NCI-H2196 treated with DMSO at 0.1 percent for 48 hours (cell line): Measurements from ENCODE around the gene AMMECR1.
A peak's percentile ranks its signal among the peaks of the same experiment; 100 is the strongest.
"Not testable (repeated sequence)": the region's sequence is repeated elsewhere in the genome, so short reads cannot be mapped to it uniquely, and the experiment has no call there.

Experiments used
- DNase-seq: peaks from one replicate; lab custom pipeline; 2025; ENCODE audit not compliant: unreplicated experiment; lab: John Stamatoyannopoulos, UW

AMMECR1 gene

DNA sequence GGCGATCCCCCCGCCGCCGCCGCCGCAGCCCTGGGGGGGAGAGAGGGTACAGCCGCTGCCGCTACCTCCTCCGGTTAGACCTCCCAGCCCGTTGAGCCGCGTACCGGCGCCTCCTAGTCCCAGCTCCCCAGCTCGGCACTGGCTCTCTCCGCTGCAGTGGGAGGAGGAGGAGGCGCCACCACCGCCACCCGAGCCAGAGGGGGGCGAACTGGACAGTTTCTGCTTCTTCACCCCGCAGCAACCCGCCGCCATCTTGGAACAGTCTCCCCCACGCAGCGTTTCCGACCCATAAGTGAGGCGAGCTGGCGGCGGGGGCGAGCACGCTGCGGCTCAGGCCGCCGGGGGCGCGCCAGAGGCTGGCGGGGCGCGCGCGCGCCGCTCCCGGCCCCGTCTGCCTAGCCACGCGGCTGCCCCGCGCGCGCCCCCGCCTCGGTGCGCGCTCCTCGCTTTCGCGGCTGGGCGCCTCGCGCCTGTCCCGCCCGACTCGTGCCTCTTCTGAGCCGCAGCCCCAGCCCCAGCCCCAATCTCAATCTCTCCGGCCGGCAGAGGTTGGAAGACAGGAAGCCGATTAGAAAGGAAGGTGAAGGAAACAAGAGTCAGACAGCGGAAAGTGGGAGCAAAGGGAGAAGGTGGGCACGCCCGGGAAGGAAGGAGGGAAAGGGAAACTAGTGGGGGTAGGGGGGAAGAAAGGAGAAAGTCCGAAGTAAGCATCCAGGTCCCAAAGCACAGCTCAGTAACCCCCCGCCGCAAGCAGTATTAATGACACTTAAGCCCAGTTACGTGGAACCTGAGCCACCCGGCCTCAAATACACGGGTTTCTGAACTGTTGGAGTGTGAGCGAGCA is at the start of gene AMMECR1:
Gene AMMECR1 (minus strand): TSS at position 266 of the 844 bp plus-strand sequence. CDS start 14 bp downstream, at position 252.
- peak; percentile 56 for DNase-seq

GRCh38 chrX:110363244-110363643 is 45.4 kb upstream of the AMMECR1 start:
- no peak for DNase-seq

GRCh38 chrX:110359273-110359672 is 41.4 kb upstream of the AMMECR1 start:
- no peak for DNase-seq

- no peak for DNase-seq
These were observed 40.7 kb upstream of the AMMECR1 start, which contains the start of gene RTL9 for GRCh38 chrX:110358548-110358947. TSS of gene RTL9 (plus strand) at chrX:110358848. CDS start at chrX:110450618, 91,770 bp downstream.

GRCh38 chrX:110346681-110347080 is 28.8 kb upstream of the AMMECR1 start:
- no peak for DNase-seq

- no peak for DNase-seq
These were observed 23.5 kb upstream of the AMMECR1 start for GRCh38 chrX:110341189-110342035.

DNA sequence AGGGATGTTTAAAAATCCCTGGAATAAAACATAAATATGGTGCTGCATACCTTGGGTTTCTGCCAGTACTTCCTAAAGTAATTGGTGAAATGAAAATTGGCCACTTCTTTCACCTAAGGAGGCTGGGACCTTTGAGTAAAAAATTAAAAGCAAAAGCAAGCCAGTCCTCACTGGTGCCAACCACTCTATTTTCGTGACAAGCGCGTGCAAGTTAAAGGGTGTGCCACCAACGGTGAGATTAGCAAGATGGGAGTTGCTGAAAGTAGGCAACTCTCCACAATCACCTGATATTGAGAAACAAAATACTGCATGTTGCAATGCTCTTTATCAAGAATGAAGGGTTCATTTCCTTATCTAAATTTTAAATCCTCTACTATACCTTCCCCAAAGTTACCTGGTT is 21.1 kb upstream of the AMMECR1 start:
- no peak for DNase-seq

DNA sequence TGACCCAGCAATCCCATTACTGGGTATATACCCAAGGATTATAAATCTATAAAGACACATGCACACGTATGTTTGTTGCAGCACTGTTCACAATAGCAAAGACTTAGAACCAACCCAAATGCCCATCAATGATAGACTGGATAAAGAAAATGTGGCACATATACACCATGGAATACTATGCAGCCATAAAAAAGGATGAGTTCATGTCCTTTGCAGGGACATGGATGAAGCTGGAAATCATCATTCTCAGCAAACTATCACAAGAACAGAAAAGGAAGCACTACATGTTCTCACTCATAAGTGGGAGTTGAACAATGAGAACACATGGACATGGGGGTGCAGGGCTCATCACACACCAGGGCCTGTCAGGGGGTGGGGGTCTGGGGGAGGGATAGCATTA is 15.6 kb upstream of the AMMECR1 start:
- DNase-seq: not testable (repeated sequence)

GRCh38 chrX:110331444-110332030 is 13.7 kb upstream of the AMMECR1 start:
- DNase-seq: no peak

- not testable (repeated sequence) for DNase-seq
These were observed 10.7 kb upstream of the AMMECR1 start for GRCh38 chrX:110328613-110329012.

- no peak for DNase-seq
These were observed 9.5 kb upstream of the AMMECR1 start for GRCh38 chrX:110327336-110327735.

GRCh38 chrX:110326712-110327111 is 8.8 kb upstream of the AMMECR1 start:
- no peak for DNase-seq

DNA sequence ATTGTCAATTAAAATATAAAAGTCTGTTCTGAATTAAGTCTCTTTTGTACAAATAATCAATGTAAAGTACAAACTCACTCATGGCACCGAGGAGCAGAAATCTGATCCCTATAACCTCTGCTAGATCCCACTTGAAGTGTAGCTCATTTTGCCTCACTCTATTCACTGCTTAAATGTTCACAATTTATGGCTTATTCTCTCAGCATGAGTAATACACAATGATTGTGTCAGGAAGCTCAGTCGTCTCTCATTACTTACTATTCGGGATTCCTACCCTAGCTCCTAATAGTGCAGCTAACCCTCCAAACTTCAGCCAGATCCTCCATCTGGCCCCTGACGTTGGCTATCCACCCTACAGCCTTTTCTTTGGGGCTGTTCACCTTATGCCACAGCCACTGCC is 4.7 kb upstream of the AMMECR1 start:
- peak; percentile 1 for DNase-seq

- no peak for DNase-seq
These were observed 3.8 kb upstream of the AMMECR1 start for GRCh38 chrX:110321670-110322069.

DNA sequence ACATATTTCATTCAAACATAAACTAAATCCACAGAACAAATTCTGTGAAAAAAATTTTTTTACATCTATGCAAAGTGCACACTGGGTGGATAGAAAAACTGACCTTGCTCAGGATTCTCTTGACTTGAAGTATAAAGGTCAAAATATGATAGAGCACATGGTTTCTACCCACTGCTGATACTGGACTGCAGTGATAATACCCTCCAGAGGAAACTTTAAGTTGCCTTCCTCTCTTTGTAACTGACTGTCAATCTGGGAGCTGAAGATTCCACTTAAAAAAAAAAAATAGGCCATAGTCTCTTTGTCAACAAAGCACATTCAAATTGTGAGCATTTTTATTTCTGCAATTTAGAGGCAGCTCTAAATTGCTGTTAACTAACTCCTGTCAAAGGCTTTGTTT is 3.2 kb upstream of the AMMECR1 start:
- DNase-seq: no peak

DNA sequence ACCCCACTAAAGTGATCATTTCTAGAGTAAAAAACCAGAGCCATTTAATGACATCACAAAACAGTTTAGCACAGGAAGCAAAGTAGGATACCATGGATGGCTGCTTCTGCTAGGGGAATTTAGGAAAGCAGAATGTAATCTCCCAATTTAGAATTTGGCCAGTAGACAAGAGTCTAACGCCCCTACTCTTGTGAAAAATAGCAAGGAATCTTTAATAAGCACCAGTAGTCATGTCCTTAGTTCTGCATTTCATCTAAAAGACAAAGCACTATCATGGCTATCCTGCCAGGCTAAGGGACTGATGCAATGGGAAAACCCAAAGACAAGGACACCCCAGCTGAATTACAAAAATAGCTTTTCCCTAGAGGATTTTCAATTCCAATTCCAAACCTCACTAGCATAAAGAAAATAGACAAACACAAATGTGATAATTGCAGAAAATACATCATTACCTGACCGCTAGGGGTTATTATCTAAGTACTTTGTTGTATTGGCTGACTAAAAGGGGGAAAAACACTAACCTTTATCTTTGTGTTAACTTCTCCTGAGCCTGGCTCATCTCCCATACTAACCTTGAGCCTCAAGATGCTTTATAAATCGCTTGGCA is 2.6 kb upstream of the AMMECR1 start:
- no peak for DNase-seq

DNA sequence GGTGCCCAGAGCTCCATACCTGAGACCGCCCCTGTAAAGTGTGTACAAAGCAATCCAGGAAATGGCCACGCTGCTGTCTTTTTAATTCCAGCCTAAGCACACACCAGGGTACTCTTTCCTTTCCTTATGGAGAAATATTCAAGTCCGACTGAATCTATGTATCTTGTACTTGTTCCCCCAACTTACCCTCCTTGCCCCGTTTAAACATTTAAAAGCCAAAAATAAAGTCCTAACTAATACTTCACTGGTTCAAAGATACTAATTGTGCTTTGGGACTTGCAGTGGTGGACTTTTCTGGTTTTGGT is 731 bp upstream of the AMMECR1 start:
- peak; percentile 3 for DNase-seq

DNA sequence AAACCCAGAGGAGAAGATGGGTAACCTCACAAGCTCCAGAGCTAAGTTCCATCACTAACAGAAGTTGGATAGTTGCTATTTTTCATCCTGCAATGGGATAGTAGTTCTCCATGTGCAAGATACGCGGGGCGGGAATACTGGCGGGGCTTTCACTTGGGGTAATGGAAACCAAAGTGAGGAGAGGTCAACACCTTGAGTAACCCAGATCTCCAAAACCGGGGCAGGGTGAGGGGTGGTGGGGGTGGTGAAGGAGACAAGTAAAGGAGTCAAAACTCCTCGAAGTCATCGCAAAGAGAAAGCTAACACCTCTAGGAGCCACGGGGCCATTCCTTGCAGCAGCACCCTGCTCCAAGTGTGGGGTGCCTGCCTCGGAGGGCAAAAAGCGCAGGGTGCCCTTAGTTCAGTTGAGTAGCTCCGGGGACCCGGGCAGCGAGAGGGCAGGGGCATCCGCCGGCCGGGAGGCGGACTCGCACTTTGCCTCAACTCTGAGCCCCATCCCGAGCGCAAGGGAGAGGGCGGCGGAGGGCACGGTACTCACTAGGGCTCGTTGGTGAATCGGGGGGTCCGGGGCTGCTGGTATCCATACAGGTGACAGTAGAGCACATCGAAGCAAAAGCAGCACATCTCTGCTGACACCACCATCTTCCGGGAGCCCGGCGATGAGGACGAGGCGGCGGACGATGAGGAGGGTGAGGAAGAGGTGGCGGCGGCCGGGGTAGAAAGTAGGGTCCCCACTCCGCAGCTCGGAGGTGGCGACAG is 645 bp downstream of the AMMECR1 start:
- DNase-seq: no peak

GRCh38 chrX:110316351-110317060 is 1.4 kb downstream of the AMMECR1 start:
- DNase-seq: no peak

GRCh38 chrX:110315551-110315950 is 2.3 kb downstream of the AMMECR1 start:
- no peak for DNase-seq
